HEK293 (cell line): ENCODE data around the gene RUSF1.

Source experiments
- CTCF ChIA-PET: fragments of 350-600 bp; formaldehyde crosslinking; extraction: SDS; loops from one replicate; lab custom pipeline; 2021; ENCODE audit warnings: antibody characterized with exemption; lab: Yijun Ruan, JAX
- POLR2A ChIA-PET: fragments of 300-600 bp; formaldehyde crosslinking; extraction: SDS; loops from one replicate; lab custom pipeline; 2020; ENCODE audit warnings: antibody characterized with exemption, inconsistent platforms; lab: Yijun Ruan, JAX
- H3K27ac ChIP-seq: fragments of 200-500 bp; sonication (Bioruptor generic); 2 replicates; pipeline ENCODE4 v1.5.1; 2014; ENCODE audit warnings: low read depth, low read length, control low read depth, inconsistent platforms; ENCODE audit errors: extremely low read depth
- H3K36me3 ChIP-seq, 2 experiments: fragments of 200-500 bp in 1 of 2; sonication (Bioruptor generic) in 1 of 2; 1 replicate in 1 of 2; 2 replicates in 1 of 2; pipeline ENCODE4 v1.5.1; 2014 to 2017; ENCODE audit warnings: inconsistent platforms in 2 of 2, low read length in 2 of 2; ENCODE audit not compliant: control insufficient read depth in 2 of 2, insufficient read depth in 1 of 2
- H3K4me1 ChIP-seq: fragments of 200-500 bp; sonication (Bioruptor generic); 2 replicates; pipeline ENCODE4 v1.5.1; 2014; ENCODE audit warnings: mild to moderate bottlenecking, low read length, inconsistent platforms; ENCODE audit not compliant: control insufficient read depth, insufficient read depth
- H3K4me3 ChIP-seq: 2 replicates; pipeline ENCODE4 v1.5.1; 2011; ENCODE audit warnings: low read depth, mild to moderate bottlenecking, control low read depth, low read length, moderate library complexity
- H3K9me3 ChIP-seq: fragments of 200-500 bp; sonication (Bioruptor generic); 2 replicates; pipeline ENCODE4 v1.5.1; 2014; ENCODE audit warnings: low read depth, low read length, inconsistent platforms; ENCODE audit not compliant: control insufficient read depth, insufficient read depth
- GLI2 ChIP-seq: fragments of 450-650 bp; formaldehyde crosslinking; IDR thresholded peaks from 2 replicates; pipeline ENCODE4; 2017; ENCODE audit warnings: missing biosample characterization, missing genetic modification characterization, low read depth, borderline replicate concordance
- HOXA7 ChIP-seq: sonication (generic); formaldehyde crosslinking; IDR thresholded peaks from 2 replicates; pipeline ENCODE4 v1.8.1; 2022; ENCODE audit warnings: missing genetic modification reagents, borderline replicate concordance
- HOXC10 ChIP-seq: sonication (generic); formaldehyde crosslinking; IDR thresholded peaks from 2 replicates; pipeline ENCODE4 v1.8.1; 2023; ENCODE audit warnings: mild to moderate bottlenecking, missing genetic modification reagents
- KLF1 ChIP-seq: fragments of 450-650 bp; formaldehyde crosslinking; IDR thresholded peaks from 2 replicates; pipeline ENCODE4 v1.5.1; 2016; ENCODE audit warnings: missing biosample characterization, missing genetic modification characterization
- KLF10 ChIP-seq: fragments of 450-650 bp; IDR thresholded peaks from 2 replicates; pipeline ENCODE4 v1.5.1; 2018; ENCODE audit warnings: missing biosample characterization, mild to moderate bottlenecking, missing genetic modification characterization
- KLF16 ChIP-seq: fragments of 450-650 bp; formaldehyde crosslinking; IDR thresholded peaks from 2 replicates; pipeline ENCODE4 v1.5.1; 2017; ENCODE audit warnings: missing biosample characterization, missing genetic modification characterization
- OSR2 ChIP-seq: fragments of 450-650 bp; formaldehyde crosslinking; IDR thresholded peaks from 2 replicates; pipeline ENCODE4 v1.5.1; 2016; ENCODE audit warnings: missing biosample characterization, missing genetic modification characterization
- PRDM1 ChIP-seq: fragments of 450-650 bp; formaldehyde crosslinking; IDR thresholded peaks from 2 replicates; pipeline ENCODE4; 2016; ENCODE audit warnings: missing biosample characterization, missing genetic modification characterization
- PRDM10 ChIP-seq: fragments of 450-650 bp; formaldehyde crosslinking; IDR thresholded peaks from 2 replicates; pipeline ENCODE4 v1.5.1; 2016; ENCODE audit warnings: missing biosample characterization, missing genetic modification characterization
- RBAK ChIP-seq: fragments of 450-650 bp; formaldehyde crosslinking; IDR thresholded peaks from 2 replicates; pipeline ENCODE4 v1.5.1; 2016; ENCODE audit warnings: missing biosample characterization, missing genetic modification characterization
- REPIN1 ChIP-seq: fragments of 450-650 bp; formaldehyde crosslinking; IDR thresholded peaks from 2 replicates; pipeline ENCODE4 v1.5.1; 2017; ENCODE audit warnings: missing biosample characterization, missing genetic modification characterization, low read depth
- SCRT1 ChIP-seq: fragments of 450-650 bp; formaldehyde crosslinking; IDR thresholded peaks from 2 replicates; pipeline ENCODE4 v1.5.1; 2016; ENCODE audit warnings: missing biosample characterization, missing genetic modification characterization, borderline replicate concordance
- SP7 ChIP-seq: fragments of 450-650 bp; formaldehyde crosslinking; IDR thresholded peaks from 2 replicates; pipeline ENCODE4 v1.5.1; 2016; ENCODE audit warnings: missing biosample characterization, missing genetic modification characterization
- YY1 ChIP-seq: fragments of 450-650 bp; formaldehyde crosslinking; IDR thresholded peaks from 2 replicates; pipeline ENCODE4 v1.5.1; 2018; ENCODE audit warnings: missing biosample characterization, missing genetic modification characterization
- ZBTB7A ChIP-seq: fragments of 450-650 bp; formaldehyde crosslinking; IDR thresholded peaks from 2 replicates; pipeline ENCODE4 v1.5.1; 2016; ENCODE audit warnings: low read depth, missing biosample characterization, missing genetic modification characterization
- ZBTB8A ChIP-seq: fragments of 450-650 bp; formaldehyde crosslinking; IDR thresholded peaks from 2 replicates; pipeline ENCODE4 v1.5.1; 2016; ENCODE audit warnings: missing biosample characterization, missing genetic modification characterization
- ZFP69B ChIP-seq: fragments of 450-650 bp; formaldehyde crosslinking; IDR thresholded peaks from 2 replicates; pipeline ENCODE4 v1.5.1; 2016; ENCODE audit warnings: missing biosample characterization, missing genetic modification characterization
- ZNF18 ChIP-seq: fragments of 450-650 bp; formaldehyde crosslinking; IDR thresholded peaks from 2 replicates; pipeline ENCODE4 v1.5.1; 2016; ENCODE audit warnings: missing biosample characterization, missing genetic modification characterization
- ZNF239 ChIP-seq: fragments of 450-650 bp; formaldehyde crosslinking; IDR thresholded peaks from 2 replicates; pipeline ENCODE4 v1.5.1; 2016; ENCODE audit warnings: missing biosample characterization, missing genetic modification characterization
- ZNF324 ChIP-seq: fragments of 450-650 bp; formaldehyde crosslinking; IDR thresholded peaks from 2 replicates; pipeline ENCODE4 v1.5.1; 2016; ENCODE audit warnings: missing biosample characterization, missing genetic modification characterization
- ZNF366 ChIP-seq: fragments of 450-650 bp; formaldehyde crosslinking; conservative IDR thresholded peaks from 2 replicates; pipeline ENCODE4 v1.5.1; 2016; ENCODE audit warnings: missing biosample characterization, missing genetic modification characterization
- ZNF416 ChIP-seq: fragments of 450-650 bp; formaldehyde crosslinking; IDR thresholded peaks from 2 replicates; pipeline ENCODE4 v1.5.1; 2016; ENCODE audit warnings: missing biosample characterization, missing genetic modification characterization
- ZNF423 ChIP-seq: fragments of 450-650 bp; formaldehyde crosslinking; IDR thresholded peaks from 2 replicates; pipeline ENCODE4 v1.5.1; 2016; ENCODE audit warnings: missing biosample characterization, missing genetic modification characterization
- ZNF473 ChIP-seq: fragments of 450-650 bp; formaldehyde crosslinking; IDR thresholded peaks from 2 replicates; pipeline ENCODE4 v1.5.1; 2017; ENCODE audit warnings: missing biosample characterization, missing genetic modification characterization
- ZNF510 ChIP-seq: fragments of 450-650 bp; formaldehyde crosslinking; IDR thresholded peaks from 2 replicates; pipeline ENCODE4 v1.5.1; 2018; ENCODE audit warnings: mild to moderate bottlenecking, missing genetic modification characterization, missing biosample characterization; ENCODE audit not compliant: insufficient replicate concordance
- ZNF529 ChIP-seq: fragments of 450-650 bp; formaldehyde crosslinking; IDR thresholded peaks from 2 replicates; pipeline ENCODE4 v1.5.1; 2017; ENCODE audit warnings: missing genetic modification characterization, missing biosample characterization; ENCODE audit not compliant: insufficient replicate concordance
- ZNF645 ChIP-seq: fragments of 450-650 bp; formaldehyde crosslinking; IDR thresholded peaks from 2 replicates; pipeline ENCODE4; 2016; ENCODE audit warnings: missing biosample characterization, missing genetic modification characterization
- ZNF785 ChIP-seq: fragments of 450-650 bp; formaldehyde crosslinking; IDR thresholded peaks from 2 replicates; pipeline ENCODE4 v1.5.1; 2016; ENCODE audit warnings: missing biosample characterization, missing genetic modification characterization

RUSF1 gene

GRCh38 chr16:31532120-31532519, 23.9 kb upstream of the RUSF1 start (continued):
- TF ChIP-seq PRDM10 (tag by site-specific recombination) (no peak), RBAK (tag by site-specific recombination) (no peak), ZNF416 (no peak), ZNF473 (no peak)
- TF ChIP-seq, all 188 proteins: peak for 0

GRCh38 chr16:31531096-31531495, 22.9 kb upstream of the RUSF1 start:
- no peaks in the 10 kb centered on the region for H3K9me3 ChIP-seq
- ChIA-PET POLR2A (no interaction called here), CTCF (no interaction called here)
- H3K4me3 ChIP-seq: no peak overlapping the region
- no peaks in the 10 kb centered on the region for H3K4me1 ChIP-seq
- TF ChIP-seq ZNF18 (tag by site-specific recombination) (no peak), ZBTB7A (tag by site-specific recombination) (no peak), HOXA7 (CRISPR knock-in tag) (no peak), SCRT1 (tag by site-specific recombination) (no peak), ZNF239 (tag by site-specific recombination) (no peak), ZNF423 (tag by site-specific recombination) (no peak), ZNF785 (no peak)
- H3K36me3 ChIP-seq: no peaks in the 10 kb centered on the region
- H3K27ac ChIP-seq: no peak overlapping the region

- POLR2A ChIA-PET: no interaction called here
- CTCF ChIA-PET: no interaction called here
- TF ChIP-seq GLI2 (tag by site-specific recombination) (no peak), ZNF529 (tag by site-specific recombination) (no peak), KLF10 (tag by site-specific recombination) (no peak), PRDM1 (tag by site-specific recombination) (no peak), HOXC10 (CRISPR knock-in tag) (no peak), ZBTB8A (no peak), KLF16 (no peak), ZNF645 (tag by site-specific recombination) (no peak), OSR2 (tag by site-specific recombination) (no peak), YY1 (tag by site-specific recombination) (no peak), REPIN1 (tag by site-specific recombination) (no peak), KLF1 (no peak), ZNF324 (tag by site-specific recombination) (no peak), ZNF416 (no peak), ZFP69B (tag by site-specific recombination) (no peak), SP7 (tag by site-specific recombination) (no peak), ZNF366 (tag by site-specific recombination) (no peak), ZNF510 (tag by site-specific recombination) (no peak)
- Histone ChIP-seq H3K4me1 (no peaks in the 10 kb centered on the region), H3K9me3 (no peaks in the 10 kb centered on the region), H3K27ac (no peak overlapping the region), H3K4me3 (no peak overlapping the region), H3K36me3 (no peaks in the 10 kb centered on the region)
Measured at GRCh38 chr16:31530405-31530804, 22.2 kb upstream of the RUSF1 start.
